ENCODE results near the gene B2M. TPM values are rescaled to one million over a fixed set of nuclear protein-coding genes. Genes with fewer than 3 reads are reported as not detected.

The B2M gene
- total RNA-seq, 1 experiment from 2014 or later = 388 TPM

DNA sequence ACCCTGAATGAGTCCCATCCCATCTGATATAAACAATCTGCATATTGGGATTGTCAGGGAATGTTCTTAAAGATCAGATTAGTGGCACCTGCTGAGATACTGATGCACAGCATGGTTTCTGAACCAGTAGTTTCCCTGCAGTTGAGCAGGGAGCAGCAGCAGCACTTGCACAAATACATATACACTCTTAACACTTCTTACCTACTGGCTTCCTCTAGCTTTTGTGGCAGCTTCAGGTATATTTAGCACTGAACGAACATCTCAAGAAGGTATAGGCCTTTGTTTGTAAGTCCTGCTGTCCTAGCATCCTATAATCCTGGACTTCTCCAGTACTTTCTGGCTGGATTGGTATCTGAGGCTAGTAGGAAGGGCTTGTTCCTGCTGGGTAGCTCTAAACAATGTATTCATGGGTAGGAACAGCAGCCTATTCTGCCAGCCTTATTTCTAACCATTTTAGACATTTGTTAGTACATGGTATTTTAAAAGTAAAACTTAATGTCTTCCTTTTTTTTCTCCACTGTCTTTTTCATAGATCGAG lies 4.5 kb downstream of the B2M start:
- BruUV-seq (replicated peaks) = no TSS peak
- Histone ChIP-seq H3K4me2 (ENCODE audit: low read length) (no peak overlapping the region), H3K27ac (ENCODE audit: low read depth, low read length) (no peak overlapping the region), H3K4me1 (ENCODE audit: control insufficient read depth in 1 of 2, insufficient read depth in 2 of 2, low read length in 2 of 2) (peaks cover 8 to 19% of the 10 kb centered on the region in 2 experiments; a peak in 3 of 4 replicates), H3K9me2 (ENCODE audit: insufficient read depth) (no peaks in the 10 kb centered on the region), H3K4me3 (replicated peaks in 1 of 2; ENCODE audit: low read depth in 1 of 2, low read length in 2 of 2) (no peak overlapping the region), H3K27me3 (ENCODE audit: insufficient read depth, low read length) (no peaks in the 10 kb centered on the region), H3K36me3 (ENCODE audit: control insufficient read depth in 1 of 2, insufficient read depth in 2 of 2, low read length in 2 of 2) (peaks cover 27 to 35% of the 10 kb centered on the region in 2 experiments), H4K20me1 (ENCODE audit: insufficient read depth) (no peaks in the 10 kb centered on the region), H3K79me2 (ENCODE audit: insufficient read depth, low read length) (peaks cover 41% of the 10 kb centered on the region), H3K9me3 (ENCODE audit: control insufficient read depth in 1 of 2, insufficient read depth in 1 of 2, low read depth in 1 of 2, low read length in 2 of 2) (no peaks in the 10 kb centered on the region), H3K9ac (ENCODE audit: low read length) (no peak overlapping the region), H2AFZ (ENCODE audit: low read depth, low read length, poor library complexity, severe bottlenecking) (no peak overlapping the region)
- POLR2A ChIA-PET = interaction anchor here (0.6 to 7.0 kb wide), 2 partner anchors 12 to 193 kb away, joined by 3 to 106 read pairs; no protein-coding TSS in a partner anchor
- DNase-seq (ENCODE audit: low read depth, low spot score) (no peak), ATAC-seq (no peak)
- intact Hi-C loops (cut with micrococcal nuclease) = no loop called here
- RAD21 ChIA-PET (ENCODE audit: low non-redundant PET in 1 of 2, low total read pairs in 2 of 2, uncharacterized antibody in 2 of 2, unreplicated experiment in 2 of 2) = no interaction called here
- CTCF ChIA-PET = interaction anchor here (1.3 kb wide), 1 partner anchor 53 kb away, joined by 4 read pairs; the partner anchor contains the start of gene SPG11
- TF ChIP-seq POLR2AphosphoS5 (IDR thresholded peaks at IDR 0.05; ENCODE audit: low read depth, low read length) (no peak), JUND (IDR thresholded peaks at IDR 0.05) (no peak), SIN3A (IDR thresholded peaks at IDR 0.05; ENCODE audit: low read depth) (no peak), CTCF (IDR thresholded peaks at IDR 0.05 in 2 of 3, conservative IDR thresholded peaks at IDR 0.05 in 1 of 3; ENCODE audit: borderline replicate concordance in 1 of 3, insufficient read depth in 1 of 3, low read depth in 2 of 3, low read length in 2 of 3) (no peak), SRF (IDR thresholded peaks at IDR 0.05; ENCODE audit: low read depth) (no peak), TCF7L2 (IDR thresholded peaks at IDR 0.05; ENCODE audit: borderline replicate concordance, extremely low read depth, insufficient read depth, insufficient read length) (no peak), ELF1 (IDR thresholded peaks at IDR 0.05; ENCODE audit: borderline replicate concordance, low read depth) (no peak), CEBPB (IDR thresholded peaks at IDR 0.05; ENCODE audit: low read depth) (no peak)
